Measurements from ENCODE around the gene GSTT2.

The GSTT2 gene

GRCh38 chr22:24009227-24010017 is 29.5 kb downstream of the GSTT2 start:
- no peak for DNase-seq (ENCODE audit: low read depth)

- DNase-seq (ENCODE audit: low read depth) = no peak
Measured at GRCh38 chr22:24010018-24010391, 30.1 kb downstream of the GSTT2 start.

GRCh38 chr22:24011735-24012068 is 31.8 kb downstream of the GSTT2 start:
- no peak for DNase-seq (ENCODE audit: low read depth)

GRCh38 chr22:24016156-24016555 is 36.2 kb downstream of the GSTT2 start:
- DNase-seq (ENCODE audit: low read depth) = no peak

- DNase-seq (ENCODE audit: low read depth) = no peak
Measured at GRCh38 chr22:24021304-24021703, 41.4 kb downstream of the GSTT2 start.

- DNase-seq (ENCODE audit: low read depth) = no peak
Measured at GRCh38 chr22:24023204-24023789, 43.4 kb downstream of the GSTT2 start.

GRCh38 chr22:24024354-24024753 is 44.4 kb downstream of the GSTT2 start:
- DNase-seq (ENCODE audit: low read depth) = no peak

- DNase-seq (ENCODE audit: low read depth) = no peak
Measured at GRCh38 chr22:24025475-24025874, 45.5 kb downstream of the GSTT2 start.

GRCh38 chr22:24026056-24026455 is 46.1 kb downstream of the GSTT2 start:
- no peak for DNase-seq (ENCODE audit: low read depth)

- no peak for DNase-seq (ENCODE audit: low read depth)
Measured at GRCh38 chr22:24026733-24027132, 46.8 kb downstream of the GSTT2 start.

- no peak for DNase-seq (ENCODE audit: low read depth)
Measured at GRCh38 chr22:24027389-24027975, 47.5 kb downstream of the GSTT2 start.

GRCh38 chr22:24027991-24028390 is 48.1 kb downstream of the GSTT2 start:
- no peak for DNase-seq (ENCODE audit: low read depth)

GRCh38 chr22:24028533-24028932 is 48.6 kb downstream of the GSTT2 start:
- DNase-seq (ENCODE audit: low read depth) = no peak

GRCh38 chr22:24029304-24029703 is 49.4 kb downstream of the GSTT2 start:
- DNase-seq (ENCODE audit: low read depth) = no peak

- no peak for DNase-seq (ENCODE audit: low read depth)
Measured at GRCh38 chr22:24030186-24030702, 50.3 kb downstream of the GSTT2 start.

Data from activated T-helper 1 cell treated with Interleukin-2 at 50 U/mL for 16 hours (primary cell).